Skin of body (tissue), 2 donors: ENCODE results near the gene IPO4. TPM values are rescaled to one million over a fixed set of nuclear protein-coding genes. Genes with fewer than 3 reads are reported as not detected.
"Not testable (repeated sequence)": the region's sequence is repeated elsewhere in the genome, so short reads cannot be mapped to it uniquely, and the experiment has no call there.

Experiments used
- DNase-seq: peaks from one replicate; lab custom pipeline; 2025; lab: John Stamatoyannopoulos, UW
- total RNA-seq: library from RNA; depleted of rRNA; stranded (reverse); fragments of >200 nt; gene quantifications from one replicate; pipeline ENCODE4 v1.2.3, GENCODE V29; 2014

IPO4 gene
- 22.8 TPM for total RNA-seq

- peak; percentile 97 for DNase-seq
Observed at GRCh38 chr14:24188251-24189058, at the start of gene IPO4. Gene IPO4, minus strand, starts transcription at chr14:24188816. Its CDS starts 29 bp downstream, at chr14:24188787.

- no peak for DNase-seq
Observed at GRCh38 chr14:24238123-24238522, 49.5 kb upstream of the IPO4 start.

DNA sequence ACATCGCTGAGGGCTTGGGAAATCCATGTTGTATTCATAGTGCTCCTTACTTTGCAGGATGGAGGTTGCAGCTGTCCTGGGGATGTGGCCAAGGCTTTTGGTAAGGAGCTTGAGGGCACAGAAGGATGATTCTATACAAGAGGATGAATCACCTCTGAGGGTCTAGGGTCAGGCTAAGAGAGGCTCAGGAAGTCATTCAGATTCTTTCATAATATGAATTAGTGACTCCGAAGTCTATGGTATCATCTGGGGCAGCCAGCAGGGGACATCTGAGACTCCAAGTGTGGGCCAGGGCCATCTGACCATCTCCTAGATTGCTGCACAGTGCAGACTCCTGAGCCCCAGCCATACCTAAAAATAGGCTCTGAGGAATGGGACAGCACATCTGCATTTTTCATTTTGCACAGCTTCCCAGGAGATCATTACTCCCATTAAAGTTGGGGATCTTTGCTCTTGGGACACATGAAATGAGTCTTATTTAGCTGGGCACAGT is 48.9 kb upstream of the IPO4 start:
- no peak for DNase-seq

- no peak for DNase-seq
Observed at GRCh38 chr14:24236689-24237462, 48.3 kb upstream of the IPO4 start.

DNA sequence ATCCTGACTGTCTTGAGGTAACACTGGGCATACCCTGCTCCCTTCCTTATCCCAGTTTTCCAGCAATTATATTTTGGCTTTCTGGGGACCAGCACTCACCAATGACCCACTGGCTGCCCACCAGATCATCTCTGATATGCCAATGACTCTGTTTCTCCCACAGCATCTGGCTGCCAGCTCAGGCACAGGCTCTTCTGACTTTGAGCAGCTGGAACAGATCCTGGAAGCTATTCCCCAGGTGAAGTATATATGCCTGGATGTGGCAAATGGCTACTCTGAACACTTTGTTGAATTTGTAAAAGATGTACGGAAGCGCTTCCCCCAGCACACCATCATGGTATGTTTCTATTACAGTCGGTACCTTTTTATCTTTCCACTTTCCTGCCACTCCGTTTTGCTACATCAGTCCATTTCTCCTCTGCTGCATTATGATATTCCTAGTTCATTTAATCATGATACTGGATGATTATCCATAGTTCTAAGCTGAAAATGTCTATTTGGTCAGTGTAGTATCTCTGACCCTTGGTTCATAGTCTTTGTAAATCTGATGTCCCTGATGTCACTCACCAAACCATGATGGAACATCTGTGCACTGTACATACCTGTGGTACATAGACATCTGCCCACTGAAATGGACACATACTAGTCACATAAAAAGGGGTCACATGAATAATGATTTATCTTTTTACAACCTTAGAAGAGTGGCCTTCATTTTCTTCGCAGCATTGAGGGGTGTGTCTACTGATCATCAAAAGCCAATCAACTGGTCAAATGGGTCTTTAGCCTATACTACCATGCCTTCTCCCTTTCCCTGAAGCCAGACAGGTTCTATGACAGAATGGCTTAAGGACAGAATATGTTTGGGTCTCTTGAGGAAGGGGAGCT is 47.4 kb upstream of the IPO4 start:
- no peak for DNase-seq

DNA sequence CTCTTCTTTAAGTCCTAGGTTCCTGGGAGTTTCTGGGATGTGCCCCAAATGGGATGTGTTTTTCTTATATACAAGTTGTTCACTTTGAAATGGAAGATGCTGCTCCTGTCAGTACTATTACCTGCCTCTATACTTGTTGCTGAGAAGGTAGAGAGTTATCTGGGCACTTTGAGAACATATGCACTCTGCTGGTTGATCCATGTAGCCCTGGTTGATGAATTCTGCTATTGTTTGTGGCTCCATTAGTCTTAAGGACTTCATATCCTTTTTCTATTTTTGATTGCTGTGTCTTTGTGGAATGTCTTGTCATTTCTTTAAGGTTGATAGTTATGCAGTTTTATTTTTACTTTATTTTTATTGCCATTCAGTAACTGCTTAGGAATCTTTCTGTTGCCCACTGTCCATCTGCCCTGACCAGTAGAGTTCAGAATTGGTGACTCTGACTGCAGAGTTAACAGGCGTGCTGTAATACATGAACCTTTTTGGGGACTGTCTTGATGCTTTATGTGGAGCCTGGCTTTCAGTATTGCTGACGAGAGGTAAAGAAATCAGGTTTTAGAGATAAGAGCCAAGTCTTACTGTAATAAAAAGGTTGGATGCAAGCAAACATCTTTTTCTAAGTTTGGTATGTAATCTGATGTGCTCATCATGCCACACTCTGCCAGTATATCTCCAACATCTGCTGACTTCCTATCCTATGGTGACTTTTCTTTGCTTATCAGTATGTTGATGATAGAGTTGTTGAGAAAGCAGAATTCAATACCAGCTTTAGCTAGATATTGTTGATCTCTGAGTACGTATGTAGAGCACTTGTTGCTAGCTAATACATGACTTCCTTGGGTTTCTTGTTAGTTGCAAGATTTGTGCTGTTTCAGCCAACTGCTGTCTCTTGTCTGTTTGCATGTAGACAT is 45.7 kb upstream of the IPO4 start:
- no peak for DNase-seq

- DNase-seq, result no peak
Observed at GRCh38 chr14:24233538-24233866, 44.9 kb upstream of the IPO4 start.

DNA sequence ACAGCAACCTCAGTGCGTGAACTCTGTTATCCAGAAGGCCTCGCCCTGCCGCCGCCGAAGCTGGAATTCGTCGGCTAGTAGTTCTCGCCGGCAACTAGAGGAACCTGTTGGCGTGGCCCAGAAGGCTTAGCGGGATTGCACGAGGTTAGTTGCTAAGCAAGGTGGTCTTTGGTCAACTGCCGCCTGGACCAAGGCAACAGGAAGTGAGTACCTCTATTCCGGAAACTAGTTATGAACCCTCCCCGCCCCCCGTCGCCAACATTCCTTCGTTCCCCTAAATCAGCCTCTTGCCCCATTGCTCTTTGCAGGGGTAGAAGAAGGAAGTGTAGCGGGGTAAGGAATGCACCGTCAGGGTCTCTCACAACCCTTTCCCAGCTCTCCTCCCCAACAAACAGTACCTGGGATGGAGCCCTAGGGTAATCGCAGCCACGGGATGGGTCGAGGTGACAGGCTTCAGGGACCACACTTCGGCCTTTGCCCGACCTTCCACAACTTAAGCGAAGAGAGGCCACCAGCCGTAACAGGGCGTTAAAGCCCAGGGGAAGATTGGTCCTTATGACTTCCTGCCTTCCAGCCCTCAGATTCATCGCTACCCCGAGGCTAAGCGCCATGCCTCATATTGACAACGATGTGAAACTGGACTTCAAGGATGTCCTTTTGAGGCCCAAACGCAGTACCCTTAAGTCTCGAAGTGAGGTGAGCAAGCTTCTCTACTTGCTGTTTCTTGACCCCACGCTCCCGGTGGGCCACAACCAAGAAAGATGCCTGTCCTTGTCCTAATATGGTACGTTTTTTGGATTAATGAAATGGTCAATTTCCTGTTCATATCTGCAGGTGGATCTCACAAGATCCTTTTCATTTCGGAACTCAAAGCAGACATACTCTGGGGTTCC is 44.3 kb upstream of the IPO4 start, which contains the start of gene GMPR2:
Gene GMPR2 (plus strand): TSS at position 285 of the 893 bp plus-strand sequence. CDS start 325 bp downstream, at position 610.
- DNase-seq, result peak; percentile 49

DNA sequence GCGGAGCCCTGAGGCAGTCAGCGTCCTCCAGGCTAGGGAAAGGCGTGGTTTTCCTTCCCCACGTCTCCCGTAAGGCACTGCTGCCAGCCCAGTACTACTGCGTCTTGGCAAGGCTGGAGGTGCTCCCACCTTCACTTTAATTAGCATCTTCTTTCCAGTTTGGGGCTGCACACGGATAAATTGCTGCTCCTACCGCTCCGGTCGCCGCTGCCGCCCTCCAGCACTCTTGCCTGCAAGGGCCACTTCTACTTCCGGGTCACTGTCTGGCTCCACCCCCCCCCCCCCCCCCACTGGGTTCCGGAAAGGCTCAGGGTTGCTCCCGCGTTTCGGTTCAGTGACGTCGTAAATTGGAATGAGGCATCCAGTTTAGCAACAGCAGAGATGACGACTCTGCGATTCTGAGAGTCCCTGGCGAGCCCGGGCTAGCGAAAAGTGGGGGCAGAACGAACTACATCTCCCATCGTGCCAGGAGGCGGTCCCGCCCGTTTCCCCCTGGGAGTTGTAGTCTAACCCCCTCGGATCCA is 43.6 kb upstream of the IPO4 start, which contains the start of gene NEDD8:
Gene NEDD8 (minus strand): TSS at position 247 of the 524 bp plus-strand sequence. CDS start 100 bp downstream, at position 147.
- peak; percentile 97 for DNase-seq

DNA sequence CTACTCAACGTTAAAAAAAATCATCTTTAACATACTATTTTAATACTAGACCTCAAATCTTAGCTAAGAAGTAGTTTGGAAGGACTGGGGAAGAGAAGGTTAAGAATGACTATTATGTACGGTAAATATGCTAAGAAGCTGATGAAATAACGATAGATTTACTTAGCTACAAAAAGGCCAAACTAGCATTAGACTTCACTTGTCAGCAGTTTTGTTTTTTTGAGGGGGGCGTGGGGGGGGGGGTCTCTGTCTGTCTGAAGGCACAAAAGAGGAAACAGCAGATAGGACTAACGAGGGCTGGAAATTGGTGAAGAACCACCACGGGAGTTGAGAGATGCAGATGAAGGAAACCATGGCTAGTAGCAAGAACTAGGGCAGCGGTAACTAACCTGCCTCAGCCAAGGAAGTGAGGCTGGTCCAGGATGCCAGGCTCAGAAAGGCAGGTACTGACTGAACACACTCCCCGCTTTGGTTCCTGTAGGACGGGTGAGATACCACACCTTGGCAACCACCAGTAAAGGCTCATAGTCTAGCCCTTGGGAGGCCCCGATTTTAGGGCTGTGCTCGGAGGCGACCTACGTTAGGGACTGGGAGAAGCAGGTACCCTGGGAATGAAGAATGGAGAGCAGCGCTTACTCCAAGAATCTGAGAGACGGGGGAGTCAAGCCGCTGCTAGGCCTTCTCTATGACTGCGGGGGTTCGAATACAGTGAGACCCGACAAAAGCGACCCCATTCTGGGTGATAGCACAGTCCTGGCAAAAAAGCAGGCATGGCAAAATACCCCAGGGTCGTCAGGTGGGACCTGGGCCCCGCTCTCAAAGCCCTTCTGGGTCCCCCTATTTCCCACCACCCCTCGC is 42.9 kb upstream of the IPO4 start:
- DNase-seq, result no peak

DNA sequence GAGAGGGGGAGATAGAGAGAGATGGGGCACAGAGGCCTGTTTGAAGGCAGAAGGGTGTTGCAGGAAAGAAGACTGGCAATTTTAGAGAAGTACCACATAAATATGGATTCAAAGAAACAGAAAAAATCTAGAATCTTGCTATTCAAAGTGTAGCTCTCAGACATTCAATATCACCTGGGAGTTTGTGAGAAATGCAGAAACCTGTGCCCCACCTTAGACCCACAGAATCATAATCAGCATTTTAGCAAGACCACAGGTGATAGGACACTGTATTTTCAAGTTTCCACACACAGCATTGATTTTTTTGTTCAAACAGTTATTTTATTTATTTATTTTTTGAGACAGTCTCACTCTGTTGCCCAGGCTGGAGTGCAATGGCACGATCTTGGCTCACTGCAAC is 40.3 kb upstream of the IPO4 start:
- DNase-seq, result no peak

- no peak for DNase-seq
Observed at GRCh38 chr14:24226473-24226872, 37.9 kb upstream of the IPO4 start.

DNA sequence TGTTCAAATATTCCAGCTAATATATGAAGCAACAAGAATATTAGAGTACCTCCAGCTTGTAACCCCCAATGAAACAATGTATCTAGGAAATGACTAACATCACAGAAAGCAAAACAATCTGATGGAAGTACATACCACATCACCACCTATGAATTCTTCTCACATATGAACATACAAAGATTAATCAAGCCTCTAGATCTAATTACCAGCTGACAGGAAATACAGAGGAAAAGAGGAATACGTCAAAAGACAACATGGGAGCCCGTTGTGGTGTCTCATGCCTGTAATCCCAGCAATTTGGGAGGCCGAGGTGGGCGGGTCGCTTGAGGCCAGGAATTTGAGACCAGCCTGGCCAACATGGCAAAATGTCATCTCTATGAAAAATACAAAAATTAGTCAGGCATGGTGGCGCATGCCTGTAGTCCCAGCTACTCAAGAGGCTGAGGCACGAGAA is 36.0 kb upstream of the IPO4 start:
- DNase-seq, result no peak

GRCh38 chr14:24222987-24223386 is 34.4 kb upstream of the IPO4 start:
- not testable (repeated sequence) for DNase-seq

DNA sequence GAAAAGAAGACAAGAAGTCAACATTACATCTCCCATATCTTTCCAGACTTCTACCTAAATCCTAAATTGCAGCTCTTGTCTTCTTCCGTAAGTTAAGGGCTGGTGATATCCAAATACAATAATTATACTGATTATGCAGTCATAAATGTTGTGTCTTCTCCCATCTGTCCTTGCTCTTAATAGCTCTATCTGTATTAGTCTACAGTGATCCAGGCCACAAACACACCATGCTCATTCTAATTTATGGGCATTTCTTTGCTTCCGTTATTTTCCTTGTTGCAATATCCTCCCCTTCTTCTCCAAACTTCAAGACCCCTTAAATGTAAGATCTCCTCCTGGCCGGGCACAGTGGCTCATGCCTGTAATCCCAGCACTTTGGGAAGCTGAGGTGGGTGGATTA is 30.9 kb upstream of the IPO4 start:
- DNase-seq, result no peak

- no peak for DNase-seq
Observed at GRCh38 chr14:24219080-24219479, 30.5 kb upstream of the IPO4 start.

- DNase-seq, result not testable (repeated sequence)
Observed at GRCh38 chr14:24216876-24217275, 28.3 kb upstream of the IPO4 start.

- no peak for DNase-seq
Observed at GRCh38 chr14:24216345-24216699, 27.7 kb upstream of the IPO4 start.
